ENCODE measurements around the gene ATP11A.

- TF ChIP-seq POLR2A (IDR thresholded peaks at IDR 0.05; ENCODE audit: borderline replicate concordance, extremely low read depth, insufficient read depth, insufficient read length) (no peak), POLR2AphosphoS5 (IDR thresholded peaks at IDR 0.05; ENCODE audit: low read depth, low read length) (no peak), REST (IDR thresholded peaks at IDR 0.05; ENCODE audit: low read depth) (no peak), CTCF (IDR thresholded peaks at IDR 0.05 in 2 of 3, conservative IDR thresholded peaks at IDR 0.05 in 1 of 3; ENCODE audit: borderline replicate concordance in 1 of 3, insufficient read depth in 1 of 3, low read depth in 2 of 3, low read length in 2 of 3) (no peak), SRF (IDR thresholded peaks at IDR 0.05; ENCODE audit: low read depth) (no peak), EZH2 (IDR thresholded peaks at IDR 0.05) (no peak), YY1 (IDR thresholded peaks at IDR 0.05; ENCODE audit: extremely low read depth, insufficient replicate concordance, low read depth, low read length) (no peak)
Measured at GRCh38 chr13:112723771-112724170, 33.9 kb downstream of the ATP11A start.

Measured in HCT116 (cell line).